Fibroblast of lung (primary cell): Measurements from ENCODE around the gene KLHL13.

Experiments
- CTCF ChIP-seq, 2 donors: IDR thresholded peaks in 1 of 2; conservative IDR thresholded peaks in 1 of 2; 1 replicate in 1 of 2; 2 replicates in 1 of 2; pipeline ENCODE4 v1.5.1; 2011 to 2012; ENCODE audit warnings: low read length in 2 of 2, control low read depth in 1 of 2, inconsistent platforms in 1 of 2, low read depth in 1 of 2, mild to moderate bottlenecking in 1 of 2
- EZH2 ChIP-seq: IDR thresholded peaks from 2 replicates; pipeline ENCODE4 v1.5.1; 2012; ENCODE audit warnings: low read length, control low read depth, mild to moderate bottlenecking; ENCODE audit errors: missing control alignments

GRCh38 chrX:117936118-117936517, 180.5 kb downstream of the KLHL13 start:
- TF ChIP-seq EZH2 (no peak), CTCF (conservative IDR thresholded peaks at IDR 0.05 in 1 of 2, IDR thresholded peaks at IDR 0.05 in 1 of 2; ENCODE audit: low read depth in 1 of 2, low read length in 2 of 2) (no peak)
